ENCODE data around the gene OPRD1.
A peak's percentile ranks its signal among the peaks of the same experiment; 100 is the strongest.

OPRD1 gene

GRCh38 chr1:28914228-28915030, 102.5 kb downstream of the OPRD1 start, which contains the start of gene EPB41:
TSS of gene EPB41 (plus strand) at chr1:28914569. CDS start at chr1:28987438, 72,869 bp downstream.
- DNase-seq, result peak; percentile 85 to 88

GRCh38 chr1:28915031-28915895, 103.3 kb downstream of the OPRD1 start:
- DNase-seq, result peak in 1 of 2 donors; percentile 33

GRCh38 chr1:28917757-28918118, 105.8 kb downstream of the OPRD1 start:
- peak in 1 of 2 donors; percentile 14 for DNase-seq
